Endodermal cell (in vitro differentiated cells): Measurements from ENCODE around the gene RPS21. TPM values are rescaled to one million over a fixed set of nuclear protein-coding genes. Genes with fewer than 3 reads are reported as not detected.

ENCODE experiments used
- DNase-seq: peaks from one replicate; pipeline ENCODE4 v3.0.0-alpha.2; 2017
- H3K27ac ChIP-seq: 2 replicates; pipeline ENCODE4 v1.5.1; 2013; ENCODE audit warnings: mild to moderate bottlenecking, low read depth, low read length, moderate library complexity
- H3K27me3 ChIP-seq: 2 replicates; pipeline ENCODE4 v1.6.1; 2013; ENCODE audit warnings: mild to moderate bottlenecking, low read length, moderate library complexity; ENCODE audit not compliant: insufficient read depth, control insufficient read depth, poor library complexity, severe bottlenecking
- H3K36me3 ChIP-seq: 2 replicates; pipeline ENCODE4 v1.7.0; 2013; ENCODE audit warnings: mild to moderate bottlenecking, low read length, moderate library complexity; ENCODE audit not compliant: control insufficient read depth, insufficient read depth
- H3K4me1 ChIP-seq: one replicate; pipeline ENCODE4 v1.7.0; 2013; ENCODE audit warnings: low read length; ENCODE audit not compliant: control insufficient read depth, insufficient read depth
- H3K4me3 ChIP-seq: 2 replicates; pipeline ENCODE4 v1.5.1; 2013; ENCODE audit warnings: mild to moderate bottlenecking, low read length, moderate library complexity
- H3K9ac ChIP-seq: 2 replicates; pipeline ENCODE4 v1.6.1; 2013; ENCODE audit warnings: mild to moderate bottlenecking, low read length, moderate library complexity; ENCODE audit not compliant: poor library complexity, severe bottlenecking; ENCODE audit errors: extremely low read depth
- H3K9me3 ChIP-seq: 2 replicates; pipeline ENCODE4 v1.6.1; 2013; ENCODE audit warnings: mild to moderate bottlenecking, low read length, moderate library complexity; ENCODE audit not compliant: control insufficient read depth
- H3K27ac Mint-ChIP-seq: 2 replicates; pipeline ENCODE4 v1.8.0; 2020; ENCODE audit warnings: mixed read lengths
- H3K27me3 Mint-ChIP-seq: 2 replicates; pipeline ENCODE4 v1.8.0; 2021; ENCODE audit warnings: mild to moderate bottlenecking, mixed read lengths; ENCODE audit not compliant: insufficient read depth
- H3K36me3 Mint-ChIP-seq: 2 replicates; pipeline ENCODE4 v1.8.0; 2020; ENCODE audit warnings: low read depth, mixed read lengths
- H3K4me1 Mint-ChIP-seq: 2 replicates; pipeline ENCODE4 v1.8.0; 2020; ENCODE audit warnings: mixed read lengths
- H3K4me3 Mint-ChIP-seq: 2 replicates; pipeline ENCODE4 v1.8.0; 2020; ENCODE audit warnings: mild to moderate bottlenecking, moderate library complexity, mixed read lengths
- H3K9me3 Mint-ChIP-seq: 2 replicates; pipeline ENCODE4 v1.8.0; 2020; ENCODE audit warnings: mild to moderate bottlenecking, mixed read lengths
- WGBS, 2 experiments: methylation state at CpG; one replicate each; pipeline versions ENCODE4 v1.1.5 to v1.1.7; 2013; ENCODE audit warnings: missing lambda C conversion rate in 2 of 2, mixed read lengths in 1 of 2; ENCODE audit not compliant: insufficient coverage in 1 of 2, insufficient read length in 1 of 2; 5-methylcytosine and 5-hydroxymethylcytosine counted together
- total RNA-seq, 2 donors: library from RNA; stranded (reverse); fragmentation: NEBNext Ultra II Directional in 1 of 2; extraction: Animal tissue kit (Norgen Biotek cat#: 25700) in 1 of 2; gene quantifications; 2 replicates in 1 of 2; 3 replicates in 1 of 2; pipeline ENCODE4 v1.2.1, GENCODE V29; 2021
- TF ChIP-seq, protein P1 (sequence below): fragments of 200-600 bp; sonication (generic); conservative IDR thresholded peaks from 2 replicates; pipeline ENCODE4 v1.5.0; 2021; ENCODE audit warnings: antibody characterized with exemption, mild to moderate bottlenecking

RPS21 gene
- total RNA-seq, 2 donors from 2014 or later, result 1,288 to 1,382 TPM

GRCh38 chr20:62339647-62340062 lies 47.2 kb upstream of the RPS21 start:
- H3K9me3 Mint-ChIP-seq, result no peaks in the 10 kb centered on the region
- Histone ChIP-seq H3K9me3 (no peaks in the 10 kb centered on the region), H3K4me1 (no peaks in the 10 kb centered on the region), H3K27ac (no peak overlapping the region), H3K36me3 (peaks cover 78% of the 10 kb centered on the region), H3K27me3 (no peaks in the 10 kb centered on the region), H3K9ac (no peak overlapping the region), H3K4me3 (no peak overlapping the region)
- DNase-seq, result no peak
- no peaks in the 10 kb centered on the region for H3K27me3 Mint-ChIP-seq
- TF ChIP-seq, protein P1, sequence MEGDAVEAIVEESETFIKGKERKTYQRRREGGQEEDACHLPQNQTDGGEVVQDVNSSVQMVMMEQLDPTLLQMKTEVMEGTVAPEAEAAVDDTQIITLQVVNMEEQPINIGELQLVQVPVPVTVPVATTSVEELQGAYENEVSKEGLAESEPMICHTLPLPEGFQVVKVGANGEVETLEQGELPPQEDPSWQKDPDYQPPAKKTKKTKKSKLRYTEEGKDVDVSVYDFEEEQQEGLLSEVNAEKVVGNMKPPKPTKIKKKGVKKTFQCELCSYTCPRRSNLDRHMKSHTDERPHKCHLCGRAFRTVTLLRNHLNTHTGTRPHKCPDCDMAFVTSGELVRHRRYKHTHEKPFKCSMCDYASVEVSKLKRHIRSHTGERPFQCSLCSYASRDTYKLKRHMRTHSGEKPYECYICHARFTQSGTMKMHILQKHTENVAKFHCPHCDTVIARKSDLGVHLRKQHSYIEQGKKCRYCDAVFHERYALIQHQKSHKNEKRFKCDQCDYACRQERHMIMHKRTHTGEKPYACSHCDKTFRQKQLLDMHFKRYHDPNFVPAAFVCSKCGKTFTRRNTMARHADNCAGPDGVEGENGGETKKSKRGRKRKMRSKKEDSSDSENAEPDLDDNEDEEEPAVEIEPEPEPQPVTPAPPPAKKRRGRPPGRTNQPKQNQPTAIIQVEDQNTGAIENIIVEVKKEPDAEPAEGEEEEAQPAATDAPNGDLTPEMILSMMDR, result no peak
- H3K36me3 Mint-ChIP-seq, result peaks cover 54% of the 10 kb centered on the region
- H3K4me3 Mint-ChIP-seq, result no peak overlapping the region
- H3K4me1 Mint-ChIP-seq, result no peaks in the 10 kb centered on the region
- 84 to 96% methylated on average over 12 to 14 of the region's 14 CpGs for WGBS, 2 experiments
- no peak overlapping the region for H3K27ac Mint-ChIP-seq

GRCh38 chr20:62342910-62343309 lies 44.0 kb upstream of the RPS21 start:
- Histone ChIP-seq H3K9ac (no peak overlapping the region), H3K4me1 (no peaks in the 10 kb centered on the region), H3K36me3 (peaks cover 82% of the 10 kb centered on the region), H3K27ac (no peak overlapping the region), H3K4me3 (no peak overlapping the region), H3K27me3 (no peaks in the 10 kb centered on the region), H3K9me3 (no peaks in the 10 kb centered on the region)
- no peaks in the 10 kb centered on the region for H3K27me3 Mint-ChIP-seq
- H3K27ac Mint-ChIP-seq, result no peak overlapping the region
- WGBS, 2 experiments, result 96 to 99% methylated on average over 7 to 10 of the region's 10 CpGs
- TF ChIP-seq, protein P1, result no peak
- no peaks in the 10 kb centered on the region for H3K4me1 Mint-ChIP-seq
- H3K9me3 Mint-ChIP-seq, result no peaks in the 10 kb centered on the region
- no peak for DNase-seq
- peaks cover 59% of the 10 kb centered on the region for H3K36me3 Mint-ChIP-seq
- no peak overlapping the region for H3K4me3 Mint-ChIP-seq

DNA sequence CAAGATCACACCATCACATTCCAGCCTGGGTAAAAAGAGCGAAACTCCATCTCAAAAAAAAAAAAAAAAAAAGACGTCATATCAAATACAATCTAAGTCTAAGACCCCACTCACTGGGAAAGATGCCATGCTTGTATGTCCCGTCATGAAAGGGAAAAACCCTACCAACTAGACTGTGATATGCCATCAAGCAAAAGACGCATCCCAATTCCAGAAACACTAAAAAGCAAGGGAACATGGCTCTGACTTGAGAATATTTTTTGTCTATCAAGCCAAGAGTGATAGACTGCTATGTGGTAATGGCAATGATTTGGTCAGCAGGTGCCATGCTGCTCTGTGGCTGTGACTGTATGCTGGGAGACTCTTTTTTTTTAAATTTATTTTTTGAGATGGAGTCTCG lies 42.8 kb upstream of the RPS21 start:
- no peak for DNase-seq
- WGBS, 2 experiments, result 95 to 98% methylated on average over 3 of the region's 5 CpGs
- peaks cover 67% of the 10 kb centered on the region for H3K36me3 Mint-ChIP-seq
- peaks cover 6% of the 10 kb centered on the region for H3K9me3 Mint-ChIP-seq
- H3K27me3 ChIP-seq, result no peaks in the 10 kb centered on the region
- H3K36me3 ChIP-seq, result peaks cover 81% of the 10 kb centered on the region
- no peak overlapping the region for H3K27ac Mint-ChIP-seq
- TF ChIP-seq, protein P1, result no peak
- H3K27me3 Mint-ChIP-seq, result no peaks in the 10 kb centered on the region
- H3K27ac ChIP-seq, result no peak overlapping the region
- H3K4me1 Mint-ChIP-seq, result no peaks in the 10 kb centered on the region
- H3K9ac ChIP-seq, result no peak overlapping the region
- no peak overlapping the region for H3K4me3 Mint-ChIP-seq
- no peaks in the 10 kb centered on the region for H3K4me1 ChIP-seq
- peaks cover 4% of the 10 kb centered on the region for H3K9me3 ChIP-seq
- no peak overlapping the region for H3K4me3 ChIP-seq
